DOHH2 (cell line): ENCODE measurements around the gene NBPF1.
"Not testable (repeated sequence)": the region's sequence is repeated elsewhere in the genome, so short reads cannot be mapped to it uniquely, and the experiment has no call there.

Source experiments
- EZH2phosphoT487 ChIP-seq: fragments of 200-600 bp; sonication (generic); IDR thresholded peaks from 2 replicates; pipeline ENCODE4 v1.6.1; 2017; ENCODE audit warnings: borderline replicate concordance, mild to moderate bottlenecking, antibody characterized with exemption, low read length, moderate library complexity, mixed read lengths
- TF ChIP-seq, protein P1 (sequence below): fragments of 200-600 bp; sonication (generic); IDR thresholded peaks from one replicate; pipeline ENCODE4 v1.5.1; 2014; ENCODE audit warnings: antibody characterized with exemption, mild to moderate bottlenecking, low read depth, low read length; ENCODE audit not compliant: poor library complexity, severe bottlenecking

- TF ChIP-seq, protein P1, sequence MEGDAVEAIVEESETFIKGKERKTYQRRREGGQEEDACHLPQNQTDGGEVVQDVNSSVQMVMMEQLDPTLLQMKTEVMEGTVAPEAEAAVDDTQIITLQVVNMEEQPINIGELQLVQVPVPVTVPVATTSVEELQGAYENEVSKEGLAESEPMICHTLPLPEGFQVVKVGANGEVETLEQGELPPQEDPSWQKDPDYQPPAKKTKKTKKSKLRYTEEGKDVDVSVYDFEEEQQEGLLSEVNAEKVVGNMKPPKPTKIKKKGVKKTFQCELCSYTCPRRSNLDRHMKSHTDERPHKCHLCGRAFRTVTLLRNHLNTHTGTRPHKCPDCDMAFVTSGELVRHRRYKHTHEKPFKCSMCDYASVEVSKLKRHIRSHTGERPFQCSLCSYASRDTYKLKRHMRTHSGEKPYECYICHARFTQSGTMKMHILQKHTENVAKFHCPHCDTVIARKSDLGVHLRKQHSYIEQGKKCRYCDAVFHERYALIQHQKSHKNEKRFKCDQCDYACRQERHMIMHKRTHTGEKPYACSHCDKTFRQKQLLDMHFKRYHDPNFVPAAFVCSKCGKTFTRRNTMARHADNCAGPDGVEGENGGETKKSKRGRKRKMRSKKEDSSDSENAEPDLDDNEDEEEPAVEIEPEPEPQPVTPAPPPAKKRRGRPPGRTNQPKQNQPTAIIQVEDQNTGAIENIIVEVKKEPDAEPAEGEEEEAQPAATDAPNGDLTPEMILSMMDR = not testable (repeated sequence)
- TF ChIP-seq EZH2phosphoT487 = not testable (repeated sequence)
These were observed 20.3 kb upstream of the NBPF1 start for GRCh38 chr1:16633540-16634282.
